Activated B cell treated with CpG ODN at 0.5 μM for 24 hours (primary cell): Measurements from ENCODE around the gene PHF14. TPM values are rescaled to one million over a fixed set of nuclear protein-coding genes. Genes with fewer than 3 reads are reported as not detected.

Experiments
- ATAC-seq: fragments of 200-7000 bp; cut with Tn5 transposase; one replicate; pipeline ENCODE4 v1.10.0; 2021; ENCODE audit warnings: low read depth, mild to moderate bottlenecking, moderate library complexity
- CTCF ChIA-PET: fragments of 350-600 bp; sonication (Branson Sonifier 250); formaldehyde crosslinking; loops from one replicate; lab custom pipeline; 2021; ENCODE audit warnings: antibody characterized with exemption; lab: Charles Lee
- POLR2A ChIA-PET: fragments of 350-600 bp; sonication (Branson Sonifier 250); formaldehyde crosslinking; loops from one replicate; lab custom pipeline; 2021; ENCODE audit warnings: antibody characterized with exemption; lab: Charles Lee
- DNase-seq: peaks from one replicate; pipeline ENCODE4 v3.0.0; 2022
- H3K27ac Mint-ChIP-seq: one replicate; pipeline ENCODE4 v1.8.0; 2020; ENCODE audit warnings: mixed read lengths
- H3K27me3 Mint-ChIP-seq: one replicate; pipeline ENCODE4 v1.8.0; 2021; ENCODE audit warnings: mixed read lengths
- H3K36me3 Mint-ChIP-seq: one replicate; pipeline ENCODE4 v1.8.0; 2021; ENCODE audit warnings: low read depth, mixed read lengths
- H3K4me1 Mint-ChIP-seq: one replicate; pipeline ENCODE4 v1.8.0; 2021; ENCODE audit warnings: mixed read lengths
- H3K4me3 Mint-ChIP-seq: one replicate; pipeline ENCODE4 v1.8.0; 2020; ENCODE audit warnings: mild to moderate bottlenecking, mixed read lengths
- H3K9me3 Mint-ChIP-seq: one replicate; pipeline ENCODE4 v1.8.0; 2020; ENCODE audit warnings: mixed read lengths
- CTCF ChIP-seq: fragments of 200-600 bp; IDR thresholded peaks from one replicate; pipeline ENCODE4 v1.8.0; 2022; ENCODE audit warnings: antibody characterized with exemption, mild to moderate bottlenecking
- intact Hi-C: fragments of 100-400 bp; cut with micrococcal nuclease; formaldehyde crosslinking; loops from one replicate; pipeline ENCODE4 v1.15.1; 2024
- total RNA-seq: library from RNA; stranded (reverse); gene quantifications from 2 replicates; pipeline ENCODE4 v1.2.3, GENCODE V29; 2022

PHF14 gene
- total RNA-seq, 1 donor from 2014 or later: 38.2 TPM

DNA sequence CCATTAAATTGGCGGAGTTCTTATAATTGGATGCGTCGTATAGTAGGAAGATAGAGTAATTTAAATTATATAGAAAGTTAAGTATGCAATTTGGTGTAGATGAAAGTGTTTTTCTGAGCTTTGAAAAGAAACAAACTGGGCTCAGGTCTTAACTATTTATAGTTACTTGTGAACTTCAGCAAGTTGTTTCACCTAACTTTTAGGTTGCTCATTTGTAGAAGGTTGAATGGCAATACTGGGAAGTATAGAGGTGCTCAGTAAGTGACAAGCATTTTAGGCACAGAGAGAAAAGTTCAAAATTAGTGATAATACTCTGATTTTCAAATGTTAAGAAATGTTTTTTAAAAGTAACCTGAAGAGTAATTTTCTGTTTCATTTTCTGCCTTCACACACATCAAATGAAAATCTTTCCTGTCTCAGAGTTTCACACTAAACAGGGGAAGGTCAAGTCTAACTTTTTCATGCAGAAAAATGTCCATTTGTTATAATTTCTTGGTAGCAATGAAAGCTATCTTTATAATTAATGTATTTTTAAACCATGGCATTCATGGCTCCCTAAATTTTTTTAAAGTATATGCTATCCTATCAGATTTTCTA is 146.5 kb downstream of the PHF14 start:
- Mint-ChIP-seq H3K4me1 (no peaks in the 10 kb centered on the region), H3K27ac (no peak overlapping the region), H3K36me3 (peaks cover 42% of the 10 kb centered on the region), H3K27me3 (no peaks in the 10 kb centered on the region), H3K4me3 (no peak overlapping the region), H3K9me3 (peaks cover 2% of the 10 kb centered on the region)
- POLR2A ChIA-PET: no interaction called here
- no peak for TF ChIP-seq CTCF
- ATAC-seq: no peak
- intact Hi-C loops: no loop called here
- DNase-seq: no peak
- CTCF ChIA-PET: no interaction called here

DNA sequence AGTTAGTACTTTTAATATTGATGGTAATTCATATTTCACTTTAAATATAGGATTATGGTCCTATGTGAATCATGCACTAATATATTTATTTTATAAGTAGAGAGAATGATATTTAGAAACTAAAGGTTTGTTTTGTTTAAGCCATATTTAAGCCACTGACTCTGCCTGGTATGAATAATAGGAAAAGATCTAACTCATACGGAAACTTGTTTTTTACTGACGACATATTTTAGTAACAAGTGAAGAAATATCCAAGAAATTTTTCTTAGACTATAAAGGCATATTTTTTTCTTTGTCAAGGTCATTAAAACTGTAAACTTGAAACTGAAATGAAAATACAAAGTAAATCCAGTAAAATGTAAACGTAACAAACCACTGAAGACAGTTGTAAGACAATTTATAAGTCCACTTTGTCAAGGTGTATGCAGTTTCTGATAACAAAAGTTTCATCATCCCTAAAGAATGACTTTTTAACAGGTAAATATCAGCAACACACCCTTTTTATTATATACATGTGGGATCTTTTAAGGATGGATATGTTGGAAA is 147.1 kb downstream of the PHF14 start:
- no peak for TF ChIP-seq CTCF
- H3K4me3 Mint-ChIP-seq: no peak overlapping the region
- ATAC-seq: no peak

GRCh38 chr7:11124856-11125559 is 151.3 kb downstream of the PHF14 start:
- POLR2A ChIA-PET: no interaction called here
- intact Hi-C loops: no loop called here
- H3K9me3 Mint-ChIP-seq: peaks cover 2% of the 10 kb centered on the region
- no peaks in the 10 kb centered on the region for H3K27me3 Mint-ChIP-seq
- H3K4me3 Mint-ChIP-seq: no peak overlapping the region
- H3K4me1 Mint-ChIP-seq: peaks cover 3% of the 10 kb centered on the region
- no peak for ATAC-seq
- DNase-seq: no peak
- TF ChIP-seq CTCF: no peak
- peaks cover 29% of the 10 kb centered on the region for H3K36me3 Mint-ChIP-seq
- CTCF ChIA-PET: no interaction called here
- H3K27ac Mint-ChIP-seq: no peak overlapping the region

More for the DNA sequence above, 147.1 kb downstream of the PHF14 start:
- Mint-ChIP-seq H3K36me3 (peaks cover 37% of the 10 kb centered on the region), H3K9me3 (peaks cover 2% of the 10 kb centered on the region), H3K27ac (no peak overlapping the region), H3K4me1 (no peaks in the 10 kb centered on the region), H3K27me3 (no peaks in the 10 kb centered on the region)
- ChIA-PET POLR2A (no interaction called here), CTCF (no interaction called here)
- intact Hi-C loops: no loop called here
- DNase-seq: no peak

GRCh38 chr7:11127114-11127785 is 153.6 kb downstream of the PHF14 start:
- intact Hi-C loops: no loop called here
- DNase-seq: no peak
- no peak overlapping the region for H3K4me3 Mint-ChIP-seq
- no peak for TF ChIP-seq CTCF
- ChIA-PET CTCF (no interaction called here), POLR2A (interaction anchor here (0.6 kb wide), 1 partner anchor 1560 kb away, joined by 3 read pairs; no protein-coding TSS in a partner anchor)
- H3K36me3 Mint-ChIP-seq: peaks cover 31% of the 10 kb centered on the region
- peaks cover 3% of the 10 kb centered on the region for H3K4me1 Mint-ChIP-seq
- no peak for ATAC-seq
- H3K27ac Mint-ChIP-seq: no peak overlapping the region
- H3K9me3 Mint-ChIP-seq: no peaks in the 10 kb centered on the region
- no peaks in the 10 kb centered on the region for H3K27me3 Mint-ChIP-seq

DNA sequence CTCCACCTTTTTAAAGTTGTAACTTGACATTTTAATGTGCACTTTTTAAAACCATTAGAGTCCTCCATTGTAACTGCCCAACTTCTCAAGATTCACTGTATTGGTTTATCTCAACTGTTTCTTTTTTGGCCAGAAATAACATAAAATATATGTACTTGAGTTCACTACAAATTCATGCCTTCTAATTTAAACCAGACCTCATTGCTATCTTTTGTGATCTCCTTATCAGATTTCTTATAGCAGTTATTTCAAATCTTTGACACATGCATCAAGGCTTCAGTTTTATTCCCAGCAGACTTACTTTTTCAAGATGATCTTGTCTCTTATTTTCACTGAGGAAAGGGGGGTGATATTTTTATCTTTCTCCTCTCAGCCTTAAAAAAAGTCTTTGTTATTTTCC is 154.3 kb downstream of the PHF14 start:
- DNase-seq (no peak), ATAC-seq (no peak)
- CTCF ChIA-PET: no interaction called here
- TF ChIP-seq CTCF: no peak
- intact Hi-C loops: no loop called here
- POLR2A ChIA-PET: no interaction called here
- Mint-ChIP-seq H3K9me3 (no peaks in the 10 kb centered on the region), H3K36me3 (peaks cover 30% of the 10 kb centered on the region), H3K27me3 (no peaks in the 10 kb centered on the region), H3K4me1 (peaks cover 3% of the 10 kb centered on the region), H3K27ac (no peak overlapping the region), H3K4me3 (no peak overlapping the region)
